GM19397 (cell line): ENCODE measurements around the gene LIM2.
A peak's percentile ranks its signal among the peaks of the same experiment; 100 is the strongest.
"Not testable (repeated sequence)": the region's sequence is repeated elsewhere in the genome, so short reads cannot be mapped to it uniquely, and the experiment has no call there.

Source experiments
- ATAC-seq: cut with Tn5 transposase; IDR thresholded peaks from one replicate; pipeline ENCODE4 v1.9.1; 2021; ENCODE audit warnings: mild to moderate bottlenecking, moderate library complexity; ENCODE audit not compliant: unreplicated experiment

The LIM2 gene, protein sequence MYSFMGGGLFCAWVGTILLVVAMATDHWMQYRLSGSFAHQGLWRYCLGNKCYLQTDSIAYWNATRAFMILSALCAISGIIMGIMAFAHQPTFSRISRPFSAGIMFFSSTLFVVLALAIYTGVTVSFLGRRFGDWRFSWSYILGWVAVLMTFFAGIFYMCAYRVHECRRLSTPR

DNA sequence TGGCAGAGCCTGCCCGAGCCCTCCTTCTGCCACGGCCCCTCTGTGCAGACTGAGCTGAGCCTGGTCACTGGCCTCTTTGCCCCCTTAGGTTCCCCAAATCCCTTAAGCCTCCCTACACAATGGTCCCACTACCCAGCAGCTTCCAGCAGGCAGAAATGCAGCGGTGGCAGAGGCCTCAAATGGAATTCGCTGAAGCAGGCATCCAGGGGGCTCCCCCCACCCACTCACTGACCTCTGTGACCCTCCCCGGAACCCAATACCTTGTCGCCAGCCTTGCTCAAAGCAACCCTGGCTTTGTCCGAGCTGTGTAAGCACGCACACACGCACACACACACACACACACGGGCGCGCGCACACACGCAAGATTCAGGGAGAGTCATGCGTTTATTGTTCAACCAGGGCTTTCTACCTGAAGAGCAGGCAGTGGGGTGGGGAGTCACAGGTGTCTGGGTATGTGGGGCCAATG lies at the start of gene LIM2:
Gene LIM2, minus strand, starts transcription at position 51 of the 466 bp plus-strand sequence. CDS start 531 bp downstream, outside the sequence.
- no peak for ATAC-seq

DNA sequence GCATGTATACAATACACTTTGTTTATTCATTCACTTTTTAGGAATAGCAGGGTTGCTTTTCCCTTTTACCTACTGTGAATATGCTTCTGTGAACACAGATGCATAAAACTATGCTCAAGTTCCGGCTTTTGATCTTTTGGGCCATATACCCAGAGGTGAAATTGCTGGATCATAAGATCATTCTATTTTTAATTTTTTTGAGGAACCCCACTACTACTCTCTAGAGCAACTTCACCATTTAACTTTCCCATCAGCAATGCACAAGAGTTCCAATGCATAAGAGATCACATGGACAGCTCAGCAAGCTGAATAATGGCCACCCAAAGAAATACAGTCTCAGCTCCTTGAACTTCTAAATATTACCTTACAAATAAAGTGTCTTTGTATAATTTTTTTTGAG lies 46.7 kb upstream of the LIM2 start:
- no peak for ATAC-seq

DNA sequence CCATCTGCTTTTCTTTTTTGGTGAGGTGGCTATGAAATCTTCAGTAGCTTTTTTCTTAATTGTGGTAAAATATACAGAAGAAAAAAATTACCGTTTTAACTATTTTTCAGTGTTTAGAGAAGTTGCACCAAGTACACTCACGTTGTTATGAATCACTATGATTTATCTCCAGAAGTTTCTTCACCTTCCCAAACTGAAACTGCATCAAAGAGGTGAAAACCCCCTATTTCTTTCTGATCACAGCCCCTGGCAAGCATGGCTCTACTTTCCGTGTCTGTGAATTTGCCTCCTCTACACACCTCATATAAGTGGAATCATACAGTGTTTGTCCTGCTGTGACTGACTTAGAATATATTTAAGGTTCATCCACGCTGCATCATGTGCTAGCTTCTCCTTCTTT lies 45.3 kb upstream of the LIM2 start:
- ATAC-seq, result no peak

DNA sequence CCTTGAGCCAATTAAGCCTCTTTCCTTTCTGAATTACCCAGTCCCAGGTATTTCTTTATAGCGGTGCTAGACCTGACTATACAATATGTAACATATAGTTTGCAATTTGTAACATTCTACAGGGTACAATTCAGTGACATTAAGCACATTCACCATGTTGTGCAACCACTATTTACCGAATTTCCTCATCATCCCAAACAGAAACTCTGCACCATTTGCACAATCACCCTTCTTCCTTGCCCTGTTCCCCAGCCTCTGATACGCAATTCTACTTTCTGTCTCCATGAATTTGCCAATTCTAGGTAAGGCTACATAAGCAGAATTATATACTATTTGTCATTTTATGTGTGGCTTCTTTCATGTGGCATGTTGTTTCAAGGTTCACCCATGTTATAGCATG lies 43.4 kb upstream of the LIM2 start:
- ATAC-seq, result no peak

DNA sequence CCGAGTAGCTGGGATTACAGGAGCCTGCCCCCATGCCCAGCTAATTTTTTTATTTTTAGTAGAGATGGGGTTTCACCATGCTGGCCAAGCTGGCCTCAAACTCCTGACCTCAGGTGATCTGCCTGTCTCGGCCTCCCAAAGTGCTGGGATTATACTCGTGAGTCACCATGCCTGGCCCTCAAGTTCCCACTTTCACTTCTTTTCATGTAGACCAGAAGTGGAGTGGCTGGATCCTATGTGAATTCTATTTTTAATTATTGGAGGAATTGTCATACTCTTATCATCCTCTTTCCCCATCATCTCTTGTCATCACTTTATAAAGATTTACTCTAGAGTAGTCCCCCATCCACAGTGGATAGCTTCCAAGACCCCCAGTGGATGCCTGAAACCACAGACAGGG lies 42.4 kb upstream of the LIM2 start:
- ATAC-seq, result no peak

DNA sequence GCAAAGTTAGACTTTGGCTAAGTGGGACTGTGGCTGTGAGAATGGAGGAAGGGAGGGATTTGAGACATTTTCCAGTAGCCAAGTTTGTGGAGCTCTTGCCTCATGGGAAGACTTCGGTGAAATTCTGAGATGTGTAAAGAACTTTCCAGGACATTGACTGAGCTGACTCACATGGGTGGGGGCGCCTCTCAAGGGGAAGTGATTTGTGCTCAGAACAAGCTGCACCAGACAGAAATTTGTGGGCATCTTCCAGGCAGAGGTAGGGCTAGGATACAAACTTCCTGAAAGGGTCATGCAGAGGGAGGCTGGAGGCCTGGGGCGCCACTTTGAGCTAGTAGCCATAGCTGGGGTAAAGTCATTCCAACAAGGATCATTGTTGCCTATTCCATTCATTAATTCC lies 39.4 kb upstream of the LIM2 start:
- no peak for ATAC-seq

DNA sequence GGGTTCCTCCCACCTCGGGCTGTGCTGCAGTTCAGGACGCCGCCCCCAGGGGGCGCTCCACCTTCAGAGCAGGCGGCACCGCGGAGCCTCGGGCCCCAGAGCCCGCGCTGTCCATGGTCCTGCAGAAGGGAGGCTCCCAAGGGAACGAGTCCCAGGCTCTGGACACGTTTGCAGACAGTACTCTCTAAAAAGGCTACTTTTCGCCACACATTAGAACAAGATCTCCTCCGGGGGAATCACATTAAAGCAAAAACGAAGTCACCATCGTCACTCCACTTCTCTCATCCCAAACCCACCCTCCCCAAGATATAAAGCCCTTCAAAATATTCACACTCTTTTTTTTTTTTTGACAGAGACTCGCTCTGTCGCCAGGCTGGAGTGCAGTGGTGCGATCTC lies 34.3 kb upstream of the LIM2 start:
- peak; percentile 54 for ATAC-seq

DNA sequence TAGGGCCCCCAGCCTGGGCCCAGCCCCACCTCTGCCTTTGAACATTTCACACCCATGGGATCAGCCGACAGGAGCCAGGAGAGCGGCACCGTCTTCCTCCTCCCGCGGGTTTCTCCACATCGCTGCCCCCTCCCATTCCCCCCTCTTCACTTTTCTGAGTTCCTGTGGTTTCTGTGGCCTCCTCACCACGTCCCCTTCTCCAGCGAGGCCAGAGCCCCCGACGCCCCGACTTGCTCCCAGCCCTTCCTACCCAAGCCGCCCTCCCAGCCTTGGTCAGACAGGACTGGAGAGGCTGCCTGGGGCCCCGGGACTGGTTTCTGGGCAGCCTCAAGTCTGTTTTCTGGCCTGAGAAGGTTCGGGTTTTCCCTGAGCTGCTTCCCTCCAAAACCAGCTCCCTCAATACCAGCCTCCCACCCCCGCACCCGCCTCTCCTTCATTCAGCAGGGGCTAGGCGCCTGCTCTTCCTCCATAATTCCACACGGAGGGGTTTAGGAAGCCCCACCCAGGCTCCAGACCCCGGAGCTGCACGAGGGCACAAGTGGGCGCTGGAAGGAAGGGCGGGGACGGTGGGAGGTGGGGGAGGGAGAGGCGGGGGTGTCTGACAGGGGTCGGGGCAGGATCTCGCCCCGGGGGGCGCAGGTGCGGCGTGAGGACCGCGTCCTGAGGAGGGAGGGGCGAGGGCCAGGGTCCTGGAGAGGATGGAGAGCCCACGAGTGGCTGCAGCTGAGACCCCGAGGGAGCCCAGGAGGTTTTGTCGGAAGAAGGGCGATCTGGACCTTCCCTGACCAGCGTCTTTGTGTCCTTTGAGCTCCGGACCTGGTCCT lies 33.7 kb upstream of the LIM2 start:
- ATAC-seq, result no peak

DNA sequence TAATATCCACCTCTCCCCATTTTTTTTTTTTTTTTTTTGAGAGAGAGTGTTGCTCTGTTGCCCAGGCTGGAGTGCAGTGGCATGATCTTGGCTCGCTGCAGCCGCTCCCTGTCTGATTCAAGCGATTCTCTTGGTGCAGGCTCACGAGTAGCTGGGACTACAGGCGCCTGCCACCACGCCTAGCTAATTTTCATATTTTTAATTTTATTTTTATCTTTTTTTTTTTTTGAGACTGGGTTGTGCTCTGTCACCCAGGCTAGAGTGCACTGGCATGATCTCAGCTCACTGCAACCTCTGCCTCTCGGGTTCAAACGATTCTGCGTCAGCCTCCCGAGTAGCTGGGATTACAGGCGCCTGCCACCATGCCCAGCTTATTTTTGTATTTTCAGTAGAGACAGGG lies 32.7 kb upstream of the LIM2 start:
- ATAC-seq, result not testable (repeated sequence)

DNA sequence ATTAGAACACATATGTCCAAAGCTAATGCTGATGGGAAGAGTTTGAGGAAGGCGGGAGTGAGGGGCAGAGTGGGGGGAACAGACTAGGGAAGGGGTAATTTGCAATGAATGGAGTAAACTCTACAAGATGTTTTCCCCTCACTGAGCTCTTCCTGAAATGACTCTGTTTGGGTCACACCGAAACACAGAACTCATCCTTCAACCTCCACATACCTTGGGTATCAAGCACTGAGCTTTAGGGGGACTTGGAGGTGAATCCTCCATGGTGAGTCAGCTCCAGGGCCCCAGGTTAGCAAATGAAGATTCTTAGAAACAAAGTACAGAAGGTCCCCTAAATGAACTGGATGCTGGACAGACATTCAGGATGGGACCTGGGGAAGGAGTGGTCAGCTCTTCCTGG lies 30.9 kb upstream of the LIM2 start:
- ATAC-seq, result no peak

DNA sequence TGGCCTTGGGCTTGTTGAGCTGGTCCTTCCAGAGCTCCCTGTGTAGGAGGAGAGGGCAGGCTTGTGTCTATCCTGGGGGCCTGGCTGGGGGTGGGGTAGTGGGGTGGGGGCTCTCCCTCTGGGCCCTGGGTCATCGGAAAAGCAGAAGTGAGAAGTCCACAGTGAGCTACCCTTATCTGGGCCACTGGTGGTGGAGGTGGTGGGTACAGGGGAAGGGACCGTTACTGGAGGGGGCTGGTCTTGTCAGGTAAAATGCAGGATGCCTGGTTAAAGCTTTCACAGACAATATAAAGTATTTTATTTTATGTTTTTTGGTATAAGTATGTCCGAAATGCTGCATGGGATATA lies 30.0 kb upstream of the LIM2 start:
- ATAC-seq, result peak; percentile 29

DNA sequence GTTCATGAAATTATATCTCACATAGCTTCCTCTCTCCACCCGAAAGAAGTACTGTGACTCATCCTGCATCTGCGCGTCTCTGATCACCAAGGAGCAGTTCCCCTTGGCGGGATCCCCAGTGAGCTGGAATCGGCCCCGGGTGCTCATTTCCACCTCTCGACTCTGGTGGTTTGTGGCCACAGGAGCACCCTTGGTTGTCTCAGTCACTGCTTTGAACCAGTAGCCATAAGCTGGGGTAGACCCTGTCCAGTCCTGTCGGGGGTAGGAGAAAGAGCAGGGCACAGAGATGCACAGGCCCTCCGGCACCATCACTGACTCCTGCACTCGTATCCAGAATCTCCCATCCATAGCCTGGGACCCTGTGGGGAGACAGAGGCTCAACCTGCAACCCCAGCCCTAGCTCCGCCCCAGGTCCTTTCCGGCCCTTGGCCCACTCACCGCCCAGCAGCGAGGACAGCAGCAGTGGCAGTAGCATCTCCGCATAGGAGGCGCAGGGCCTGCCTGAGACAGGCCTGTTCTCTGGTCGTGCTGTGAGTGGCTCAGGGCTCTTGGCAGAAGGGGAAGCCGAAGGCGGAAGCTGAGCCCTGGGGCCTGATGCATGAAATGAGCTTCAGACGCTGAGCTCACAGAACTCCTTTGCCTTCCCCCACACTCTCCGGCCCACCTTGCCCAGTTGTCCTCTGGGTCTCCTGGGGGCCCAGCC lies 29.5 kb upstream of the LIM2 start, which contains the start of gene SIGLEC10:
Gene SIGLEC10, minus strand, starts transcription at position 536 of the 703 bp plus-strand sequence. Its CDS starts 61 bp downstream, at position 475.
- ATAC-seq, result peak; percentile 71

DNA sequence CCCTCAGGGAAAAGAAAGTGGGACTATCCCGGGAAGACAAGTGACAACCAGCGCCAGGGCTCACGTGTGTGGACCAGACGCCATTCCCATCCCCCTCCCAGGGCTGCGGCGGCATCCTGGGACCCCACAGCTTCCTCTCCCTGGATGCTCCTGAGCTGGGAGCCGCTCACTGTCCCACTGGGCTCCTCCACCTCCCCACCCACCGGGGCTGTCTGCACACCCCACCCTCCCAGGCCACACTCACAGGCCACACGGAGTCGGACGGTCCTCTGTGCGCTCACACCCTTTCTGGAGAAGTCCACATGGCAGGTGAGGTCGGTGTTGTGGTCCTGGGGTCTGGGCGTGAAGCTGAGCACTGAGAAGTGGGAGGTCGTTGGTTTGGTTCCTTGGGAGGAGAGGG lies 28.6 kb upstream of the LIM2 start:
- ATAC-seq, result not testable (repeated sequence)

DNA sequence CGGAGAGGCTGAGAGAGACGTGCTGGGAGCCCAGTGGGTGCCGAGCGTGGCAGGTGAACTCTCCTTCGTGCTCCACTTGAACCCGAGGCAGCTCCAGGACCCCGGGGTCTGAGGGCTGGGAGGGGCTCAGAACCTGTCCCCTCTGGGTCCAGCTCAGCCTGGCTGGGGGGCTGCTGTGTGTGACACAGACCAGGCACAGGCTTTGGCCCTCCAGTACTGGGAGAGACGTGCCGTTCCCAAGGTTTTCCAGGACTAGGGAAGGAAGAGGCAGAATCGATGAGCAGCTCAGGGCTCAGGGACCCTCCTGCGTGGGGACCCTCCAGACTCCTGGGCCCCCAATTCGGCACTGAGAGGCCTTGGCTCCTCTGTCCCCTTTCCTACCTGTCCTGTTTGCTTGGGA lies 27.4 kb upstream of the LIM2 start:
- ATAC-seq, result no peak

DNA sequence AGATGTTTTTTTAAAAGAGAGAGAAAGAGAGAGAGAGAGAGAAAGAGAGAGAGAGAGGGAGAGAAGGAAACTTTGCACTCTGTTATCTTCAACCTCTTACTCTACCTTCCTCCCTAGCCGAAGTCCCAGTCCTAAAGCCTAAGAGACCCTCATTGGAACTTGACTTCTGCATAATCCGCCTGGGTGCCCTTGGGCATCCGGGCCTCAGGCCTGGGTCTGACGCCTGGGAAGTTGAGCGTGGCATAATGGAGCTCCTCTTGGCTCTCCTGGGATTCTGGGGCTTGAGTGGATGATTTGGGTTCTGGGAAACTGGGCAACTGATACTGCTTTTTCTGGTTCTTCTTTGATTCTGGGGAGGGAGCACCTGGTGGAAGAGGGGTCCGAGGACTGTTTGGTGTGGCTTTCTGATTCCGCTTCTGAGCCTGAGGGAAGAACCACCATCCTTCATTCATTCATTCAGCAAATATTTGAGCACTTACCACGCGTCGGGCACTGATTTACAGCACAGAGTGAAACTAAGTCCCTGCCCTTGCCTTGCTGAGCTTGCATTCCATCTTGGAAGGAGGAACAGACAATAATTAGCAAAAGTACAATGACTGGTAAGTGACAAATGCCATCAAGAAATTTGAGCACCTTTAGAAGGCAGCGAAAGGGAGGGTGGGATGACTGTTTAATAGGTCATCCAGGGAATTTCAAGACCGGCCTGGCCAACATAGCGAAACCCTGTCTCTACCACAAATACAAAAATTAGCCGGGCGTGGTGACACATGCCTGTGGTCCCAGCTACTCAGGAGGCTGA lies 23.4 kb upstream of the LIM2 start:
- ATAC-seq, result no peak

DNA sequence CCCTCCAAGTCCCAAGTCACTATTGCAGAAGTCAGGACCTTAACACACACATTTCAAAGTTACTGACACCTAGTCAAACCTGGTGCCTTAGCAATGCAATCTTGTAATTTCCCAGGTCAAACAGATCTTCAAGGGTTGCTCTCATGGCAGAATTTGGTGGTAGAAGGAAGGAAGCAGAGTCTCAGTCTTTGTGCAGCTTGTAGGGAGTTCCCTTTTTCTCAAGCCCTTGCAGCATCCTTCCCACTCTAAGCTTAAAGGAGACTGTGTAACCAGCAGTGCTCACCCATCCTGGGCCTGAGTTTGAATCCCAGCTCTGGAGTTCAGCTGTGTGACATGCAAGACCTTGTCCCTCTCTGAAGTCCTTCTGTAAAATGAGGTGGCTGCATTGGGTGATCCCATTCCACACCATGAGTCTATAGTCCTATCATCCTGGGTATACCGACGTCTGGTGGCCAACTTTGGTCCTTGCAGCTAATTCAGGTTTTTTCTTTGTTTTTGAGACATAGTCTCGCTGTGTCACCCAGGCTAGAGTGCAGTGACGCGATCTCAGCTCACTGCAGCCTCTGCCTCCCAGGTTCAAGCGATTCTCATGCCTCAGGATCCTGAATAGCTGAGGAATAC lies 19.8 kb upstream of the LIM2 start:
- ATAC-seq, result no peak

DNA sequence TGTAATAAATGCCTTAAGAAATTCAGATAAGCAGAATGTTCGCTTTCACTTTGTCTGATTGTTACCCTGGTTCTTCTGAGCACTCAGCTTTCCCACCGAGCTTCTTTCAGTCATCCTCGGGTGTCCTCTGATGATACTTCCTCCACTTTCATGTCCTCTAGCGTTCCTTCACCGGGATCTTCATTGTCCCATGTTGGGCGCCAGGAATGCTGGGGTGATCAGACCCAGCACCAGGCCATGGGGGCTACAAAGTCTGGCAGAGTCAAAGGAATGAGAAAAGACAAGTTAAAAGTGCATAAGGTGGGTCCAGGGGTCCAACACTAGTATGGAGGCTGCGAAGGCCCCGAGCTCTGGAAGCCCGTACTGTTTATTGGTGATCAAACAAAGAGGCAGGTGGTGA lies 14.3 kb upstream of the LIM2 start:
- no peak for ATAC-seq

DNA sequence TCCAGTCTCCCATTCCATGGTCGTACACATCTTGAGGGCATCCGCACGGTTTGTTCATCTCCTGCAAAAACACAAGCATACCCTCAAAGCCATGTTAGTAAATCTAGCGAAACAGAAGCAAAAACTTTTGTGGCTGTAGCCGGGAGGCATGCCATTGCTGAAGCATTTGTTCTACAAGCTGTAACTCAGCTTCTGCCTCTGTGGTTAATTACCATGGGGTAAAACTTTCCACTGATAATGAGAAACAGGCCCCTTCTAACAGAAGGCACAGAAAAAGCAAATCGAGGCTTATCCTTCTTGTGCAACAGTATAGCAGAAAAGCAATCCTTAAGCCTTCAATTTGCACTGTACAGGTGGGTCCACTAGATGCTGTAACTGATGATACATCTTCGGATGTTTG lies 12.2 kb upstream of the LIM2 start:
- not testable (repeated sequence) for ATAC-seq

DNA sequence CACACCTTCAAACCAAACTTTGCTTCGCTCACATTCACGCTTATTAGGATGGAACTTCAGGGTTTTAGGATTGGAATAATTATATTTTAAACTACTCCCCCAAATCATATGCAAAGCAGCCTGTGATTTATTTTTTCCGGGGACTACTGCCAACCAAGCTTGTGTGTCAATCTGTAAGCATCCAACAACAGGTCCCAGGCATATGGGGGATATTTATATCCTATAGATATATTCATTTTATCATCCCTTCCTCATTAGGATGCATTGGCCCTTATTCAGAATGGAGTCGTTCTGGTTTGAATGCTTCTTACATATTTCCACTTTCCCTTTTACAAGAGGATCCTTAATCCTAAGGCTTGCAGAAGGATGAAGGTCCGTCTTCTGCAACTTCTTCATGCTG lies 11.5 kb upstream of the LIM2 start:
- ATAC-seq, result no peak

DNA sequence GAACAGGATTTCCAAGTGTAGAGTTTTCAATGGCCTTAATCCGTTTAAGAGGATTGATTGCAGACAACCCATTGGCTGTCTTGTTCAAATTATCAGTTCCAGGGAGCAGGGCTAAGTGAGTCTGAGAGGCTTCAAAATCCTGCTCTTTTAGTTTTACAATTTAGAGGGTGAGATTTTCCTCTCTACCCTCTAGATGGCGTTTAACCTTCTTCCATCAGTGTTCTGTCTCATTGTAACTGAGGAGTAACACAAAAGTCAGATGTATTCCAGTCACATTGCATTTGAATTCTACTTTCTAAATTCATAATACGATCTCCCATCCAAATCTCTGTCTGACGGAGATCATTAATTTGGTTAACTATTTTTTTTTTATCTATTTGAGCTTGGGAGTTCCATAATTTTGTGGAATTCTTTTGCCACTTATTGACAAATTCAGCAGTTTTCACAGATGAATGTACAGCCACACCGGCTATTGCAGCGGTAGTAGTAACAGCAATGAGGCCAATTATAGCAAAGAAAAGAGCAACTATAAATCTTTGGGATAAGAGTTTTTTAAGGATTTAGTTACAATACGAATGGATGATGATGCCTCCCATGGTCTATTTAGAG lies 10.4 kb upstream of the LIM2 start:
- ATAC-seq, result no peak
